GM19240 (cell line): ENCODE measurements around the gene ILKAP.

ENCODE experiments used
- DNase-seq: peaks from one replicate; pipeline ENCODE4 v3.0.0; 2011; ENCODE audit warnings: low spot score; ENCODE audit not compliant: insufficient read length

Gene ILKAP

GRCh38 chr2:238237431-238238135 is 34.1 kb upstream of the ILKAP start:
- DNase-seq = no peak

- DNase-seq = no peak
Measured at GRCh38 chr2:238236571-238236970, 33.1 kb upstream of the ILKAP start.

- no peak for DNase-seq
Measured at GRCh38 chr2:238235856-238236255, 32.4 kb upstream of the ILKAP start.

GRCh38 chr2:238235331-238235732 is 31.8 kb upstream of the ILKAP start:
- no peak for DNase-seq

GRCh38 chr2:238233625-238234024 is 30.1 kb upstream of the ILKAP start:
- no peak for DNase-seq

GRCh38 chr2:238231809-238232208 is 28.3 kb upstream of the ILKAP start:
- DNase-seq = no peak

GRCh38 chr2:238231251-238231793 is 27.8 kb upstream of the ILKAP start:
- no peak for DNase-seq

GRCh38 chr2:238230699-238231098 is 27.2 kb upstream of the ILKAP start:
- no peak for DNase-seq

GRCh38 chr2:238228700-238229099 is 25.2 kb upstream of the ILKAP start:
- no peak for DNase-seq

- DNase-seq = no peak
Measured at GRCh38 chr2:238227587-238228032, 24.1 kb upstream of the ILKAP start.

- DNase-seq = no peak
Measured at GRCh38 chr2:238226698-238227586, 23.4 kb upstream of the ILKAP start.

GRCh38 chr2:238225911-238226697 is 22.6 kb upstream of the ILKAP start:
- DNase-seq = no peak

GRCh38 chr2:238225121-238225520 is 21.6 kb upstream of the ILKAP start:
- DNase-seq = no peak

- DNase-seq = no peak
Measured at GRCh38 chr2:238224356-238225035, 21.0 kb upstream of the ILKAP start.

- DNase-seq = no peak
Measured at GRCh38 chr2:238220892-238221521, 17.5 kb upstream of the ILKAP start.

- no peak for DNase-seq
Measured at GRCh38 chr2:238220274-238220891, 16.9 kb upstream of the ILKAP start.

GRCh38 chr2:238216651-238217184 is 13.2 kb upstream of the ILKAP start:
- no peak for DNase-seq

GRCh38 chr2:238207006-238207405 is 3.5 kb upstream of the ILKAP start:
- no peak for DNase-seq

GRCh38 chr2:238203973-238204683 is 633 bp upstream of the ILKAP start:
- no peak for DNase-seq
